A673 (cell line): ENCODE data around the gene TRAM2. TPM values are rescaled to one million over a fixed set of nuclear protein-coding genes. Genes with fewer than 3 reads are reported as not detected.

Experiments
- BruUV-seq: library from RNA; stranded (reverse); fragments of 400-500 nt; replicated peaks from 2 replicates; lab custom pipeline; 2021; lab: Mats Ljungman, UMichigan
- CTCF ChIA-PET: fragments of 300-600 bp; sonication (Branson Sonifier 250); formaldehyde crosslinking; loops from one replicate; lab custom pipeline; 2022; ENCODE audit warnings: antibody characterized with exemption; lab: Charles Lee
- POLR2A ChIA-PET: fragments of 300-600 bp; sonication (Branson Sonifier 250); formaldehyde crosslinking; loops from one replicate; lab custom pipeline; 2022; ENCODE audit warnings: antibody characterized with exemption; ENCODE audit not compliant: low non-redundant PET; lab: Charles Lee
- DNase-seq: peaks from one replicate; pipeline ENCODE4 v3.0.0-alpha.2; 2015; ENCODE audit warnings: low spot score
- H3K27ac ChIP-seq: fragments of 200-600 bp; sonication (generic); 2 replicates; pipeline ENCODE4 v1.5.1; 2016; ENCODE audit warnings: mixed run types, low read depth, mild to moderate bottlenecking, mixed read lengths, antibody characterized with exemption, low read length; ENCODE audit not compliant: poor library complexity, severe bottlenecking
- H3K27me3 ChIP-seq: fragments of 200-600 bp; sonication (generic); replicated peaks from 2 replicates; pipeline ENCODE4 v1.6.1; 2017; ENCODE audit warnings: mixed run types, low read depth, mild to moderate bottlenecking, mixed read lengths, antibody characterized with exemption, low read length; ENCODE audit not compliant: insufficient read depth, poor library complexity
- H3K36me3 ChIP-seq: fragments of 200-600 bp; sonication (generic); 2 replicates; pipeline ENCODE4 v1.6.1; 2016; ENCODE audit warnings: mixed run types, mild to moderate bottlenecking, mixed read lengths, antibody characterized with exemption, low read length; ENCODE audit not compliant: insufficient read depth, poor library complexity, severe bottlenecking
- H3K4me1 ChIP-seq: fragments of 200-600 bp; sonication (generic); 2 replicates; pipeline ENCODE4 v1.6.1; 2017; ENCODE audit warnings: mixed run types, mild to moderate bottlenecking, mixed read lengths, antibody characterized with exemption, low read length; ENCODE audit not compliant: insufficient read depth, poor library complexity, severe bottlenecking
- H3K4me3 ChIP-seq: fragments of 200-600 bp; sonication (generic); 2 replicates; pipeline ENCODE4 v1.5.1; 2016; ENCODE audit warnings: low read depth, mixed run types, mild to moderate bottlenecking, mixed read lengths, low read length; ENCODE audit not compliant: poor library complexity, severe bottlenecking
- H3K9me3 ChIP-seq: fragments of 200-600 bp; sonication (generic); 2 replicates; pipeline ENCODE4 v1.6.1; 2016; ENCODE audit warnings: mixed run types, low read depth, mild to moderate bottlenecking, mixed read lengths, antibody characterized with exemption, low read length; ENCODE audit not compliant: poor library complexity, severe bottlenecking
- CTCF ChIP-seq: fragments of 300-800, 200-600 bp; sonication (generic); conservative IDR thresholded peaks from 2 replicates; pipeline ENCODE4 v1.5.1; 2017; ENCODE audit warnings: low read depth, mild to moderate bottlenecking, antibody characterized with exemption, low read length, moderate library complexity, mixed read lengths
- EZH2 ChIP-seq: fragments of 200-600 bp; sonication (generic); IDR thresholded peaks from 2 replicates; pipeline ENCODE4 v1.6.1; 2017; ENCODE audit warnings: borderline replicate concordance, low read depth, mild to moderate bottlenecking, mixed read lengths, antibody characterized with exemption, low read length; ENCODE audit not compliant: poor library complexity, severe bottlenecking
- intact Hi-C: fragments of 100-400 bp; cut with micrococcal nuclease; formaldehyde crosslinking; loops from one replicate; pipeline ENCODE4 v1.10.0; 2022; ENCODE audit not compliant: unreplicated experiment
- total RNA-seq: library from RNA; stranded (reverse); gene quantifications from 2 replicates; pipeline ENCODE4 v1.2.3, GENCODE V29; 2021

Gene TRAM2
- total RNA-seq, 1 experiment from 2014 or later: 21.9 TPM

GRCh38 chr6:52546192-52546591 lies 30.7 kb downstream of the TRAM2 start:
- DNase-seq: no peak
- peaks cover 80% of the 10 kb centered on the region for H3K4me1 ChIP-seq
- intact Hi-C loops: no loop called here
- ChIA-PET CTCF (no interaction called here), POLR2A (no interaction called here)
- BruUV-seq: no TSS peak
- H3K27me3 ChIP-seq: no peaks in the 10 kb centered on the region
- H3K27ac ChIP-seq: no peak overlapping the region
- no peaks in the 10 kb centered on the region for H3K36me3 ChIP-seq
- TF ChIP-seq CTCF: no peak
- TF ChIP-seq EZH2: no peak
- no peak overlapping the region for H3K4me3 ChIP-seq
- no peaks in the 10 kb centered on the region for H3K9me3 ChIP-seq

- CTCF ChIA-PET: no interaction called here
- DNase-seq: no peak
- no peaks in the 10 kb centered on the region for H3K9me3 ChIP-seq
- intact Hi-C loops: no loop called here
- BruUV-seq: no TSS peak
- H3K27ac ChIP-seq: no peak overlapping the region
- POLR2A ChIA-PET: no interaction called here
- H3K36me3 ChIP-seq: no peaks in the 10 kb centered on the region
- H3K4me1 ChIP-seq: peaks cover 80% of the 10 kb centered on the region
- no peak overlapping the region for H3K4me3 ChIP-seq
- TF ChIP-seq EZH2 (no peak), CTCF (no peak)
- no peaks in the 10 kb centered on the region for H3K27me3 ChIP-seq
These were observed 31.3 kb downstream of the TRAM2 start for GRCh38 chr6:52545406-52546119.

GRCh38 chr6:52544602-52545405 lies 32.1 kb downstream of the TRAM2 start:
- no TSS peak for BruUV-seq

More at GRCh38 chr6:52544602-52545405, 32.1 kb downstream of the TRAM2 start:
- Histone ChIP-seq H3K36me3 (no peaks in the 10 kb centered on the region), H3K4me3 (no peak overlapping the region), H3K4me1 (peaks cover 80% of the 10 kb centered on the region), H3K27me3 (no peaks in the 10 kb centered on the region), H3K27ac (peak overlapping the region; percentile 41), H3K9me3 (no peaks in the 10 kb centered on the region)
- ChIA-PET POLR2A (no interaction called here), CTCF (no interaction called here)
- DNase-seq: no peak
- TF ChIP-seq CTCF (no peak), EZH2 (no peak)
- intact Hi-C loops: no loop called here
